GM12864 (cell line): ENCODE results near the gene EXOC2.

ENCODE experiments used
- DNase-seq: peaks from one replicate; pipeline ENCODE4 v3.0.0-alpha.2; 2011; ENCODE audit warnings: low read depth
- H3K4me3 ChIP-seq: 2 replicates; pipeline ENCODE4 v1.5.1; 2011; ENCODE audit warnings: mild to moderate bottlenecking, low read depth, low read length, control low read depth
- TF ChIP-seq, protein P1 (sequence below): IDR thresholded peaks from 2 replicates; pipeline ENCODE4 v1.5.1; 2011; ENCODE audit warnings: low read depth, mild to moderate bottlenecking, moderate library complexity, low read length, control low read depth, inconsistent platforms; ENCODE audit errors: missing control alignments

The EXOC2 gene

GRCh38 chr6:493840-494239 is 199.1 kb downstream of the EXOC2 start:
- TF ChIP-seq, protein P1, sequence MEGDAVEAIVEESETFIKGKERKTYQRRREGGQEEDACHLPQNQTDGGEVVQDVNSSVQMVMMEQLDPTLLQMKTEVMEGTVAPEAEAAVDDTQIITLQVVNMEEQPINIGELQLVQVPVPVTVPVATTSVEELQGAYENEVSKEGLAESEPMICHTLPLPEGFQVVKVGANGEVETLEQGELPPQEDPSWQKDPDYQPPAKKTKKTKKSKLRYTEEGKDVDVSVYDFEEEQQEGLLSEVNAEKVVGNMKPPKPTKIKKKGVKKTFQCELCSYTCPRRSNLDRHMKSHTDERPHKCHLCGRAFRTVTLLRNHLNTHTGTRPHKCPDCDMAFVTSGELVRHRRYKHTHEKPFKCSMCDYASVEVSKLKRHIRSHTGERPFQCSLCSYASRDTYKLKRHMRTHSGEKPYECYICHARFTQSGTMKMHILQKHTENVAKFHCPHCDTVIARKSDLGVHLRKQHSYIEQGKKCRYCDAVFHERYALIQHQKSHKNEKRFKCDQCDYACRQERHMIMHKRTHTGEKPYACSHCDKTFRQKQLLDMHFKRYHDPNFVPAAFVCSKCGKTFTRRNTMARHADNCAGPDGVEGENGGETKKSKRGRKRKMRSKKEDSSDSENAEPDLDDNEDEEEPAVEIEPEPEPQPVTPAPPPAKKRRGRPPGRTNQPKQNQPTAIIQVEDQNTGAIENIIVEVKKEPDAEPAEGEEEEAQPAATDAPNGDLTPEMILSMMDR: no peak
- no peak overlapping the region for H3K4me3 ChIP-seq
- no peak for DNase-seq

- no peak for DNase-seq
- TF ChIP-seq, protein P1: no peak
Observed at GRCh38 chr6:492816-493414, 200.0 kb downstream of the EXOC2 start.

GRCh38 chr6:492178-492577 is 200.8 kb downstream of the EXOC2 start:
- DNase-seq: no peak
- no peak overlapping the region for H3K4me3 ChIP-seq
- TF ChIP-seq, protein P1: no peak

More at GRCh38 chr6:492816-493414, 200.0 kb downstream of the EXOC2 start:
- no peak overlapping the region for H3K4me3 ChIP-seq

DNA sequence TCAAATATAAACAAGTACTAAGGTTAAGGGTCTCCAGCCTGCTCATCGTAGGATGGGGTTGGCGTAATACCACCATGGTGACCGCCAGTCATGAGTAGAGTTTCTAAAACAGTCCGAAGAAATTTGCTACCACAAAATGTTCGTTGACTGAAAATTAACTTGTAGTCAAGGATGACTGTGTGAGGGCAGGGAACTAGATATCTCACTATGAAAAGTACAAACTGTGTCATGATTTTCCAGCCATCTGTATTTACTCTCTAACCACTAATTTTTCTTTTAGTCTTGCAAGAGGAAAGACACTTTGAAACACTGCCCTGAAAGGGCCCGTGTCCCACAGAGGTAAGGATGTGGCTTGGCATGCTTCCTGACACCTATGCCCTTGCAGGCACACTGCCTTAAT is 201.7 kb downstream of the EXOC2 start:
- H3K4me3 ChIP-seq: no peak overlapping the region
- no peak for DNase-seq
- TF ChIP-seq, protein P1: no peak

DNA sequence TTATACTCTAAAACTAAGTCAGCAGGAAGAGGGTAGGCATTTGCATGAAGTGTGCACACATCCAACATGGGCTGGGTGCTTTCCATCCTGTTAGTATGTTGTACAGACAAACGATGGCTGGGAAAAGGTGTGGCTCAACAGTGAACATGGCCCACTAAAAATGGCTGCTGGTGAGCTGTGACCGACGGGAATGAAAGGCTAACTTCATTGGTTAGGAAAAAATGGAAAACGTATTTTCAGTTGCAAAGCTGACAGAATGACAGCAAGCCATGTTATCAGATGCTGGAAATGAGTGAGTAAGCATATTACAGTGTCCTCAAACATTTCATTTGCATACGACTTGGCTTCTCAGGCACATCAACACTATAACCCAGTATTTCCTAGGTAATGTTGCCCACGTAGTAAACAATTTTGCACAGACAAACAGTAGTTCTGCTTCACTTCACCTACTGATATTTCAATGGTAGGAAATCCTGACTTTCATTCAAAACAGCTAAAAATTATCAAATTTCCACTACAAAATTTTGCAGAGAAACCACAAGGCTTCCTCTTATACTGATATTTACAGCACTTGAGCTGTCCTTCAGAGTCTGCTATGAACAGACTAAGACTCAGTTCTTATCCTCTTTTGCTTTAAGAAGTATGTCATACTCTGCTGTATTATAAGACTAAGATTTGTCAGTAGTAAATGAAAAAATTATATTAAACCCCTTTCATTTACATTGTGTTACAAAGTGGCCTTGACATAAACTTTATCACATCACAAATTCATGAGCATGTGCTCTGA is 202.5 kb downstream of the EXOC2 start:
- no peak overlapping the region for H3K4me3 ChIP-seq
- DNase-seq: no peak
- TF ChIP-seq, protein P1: no peak

- DNase-seq: no peak
- TF ChIP-seq, protein P1: no peak
- H3K4me3 ChIP-seq: no peak overlapping the region
Observed at GRCh38 chr6:489762-490161, 203.2 kb downstream of the EXOC2 start.
